22Rv1 (cell line): ENCODE results near the gene ANKRD13A.

Experiments
- CTCF ChIP-seq: fragments of 450-650 bp; IDR thresholded peaks from 2 replicates; pipeline ENCODE4 v1.5.1; 2017; ENCODE audit warnings: mild to moderate bottlenecking
- ZFX ChIP-seq: fragments of 450-650 bp; IDR thresholded peaks from 2 replicates; pipeline ENCODE4 v1.6.1; 2017; ENCODE audit warnings: antibody characterized with exemption, borderline replicate concordance

- TF ChIP-seq CTCF = no peak
- no peak for TF ChIP-seq ZFX
These were observed 74.9 kb downstream of the ANKRD13A start for GRCh38 chr12:110074089-110074488.
